Measurements from ENCODE around the gene ALPL.

The ALPL gene

DNA sequence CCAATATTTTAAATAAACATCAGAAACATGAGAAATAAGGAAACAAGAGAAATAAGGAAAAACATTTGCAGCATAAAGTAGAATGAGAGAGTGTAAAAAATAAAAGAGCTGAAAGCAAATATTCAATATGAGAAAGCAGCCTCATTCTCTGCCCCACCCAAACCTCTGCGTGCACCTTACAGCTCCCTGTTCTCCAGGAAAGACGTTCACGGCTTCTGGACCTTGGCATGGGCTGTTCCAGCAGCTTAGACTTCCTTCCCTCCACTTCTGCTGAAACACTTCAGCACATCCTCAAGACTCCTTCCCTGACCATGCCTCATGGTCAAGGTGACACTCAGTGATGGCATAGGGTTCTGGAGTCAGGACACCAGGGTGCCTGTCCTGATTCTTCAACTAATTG is 23.3 kb downstream of the ALPL start:
- DNase-seq: no peak

DNA sequence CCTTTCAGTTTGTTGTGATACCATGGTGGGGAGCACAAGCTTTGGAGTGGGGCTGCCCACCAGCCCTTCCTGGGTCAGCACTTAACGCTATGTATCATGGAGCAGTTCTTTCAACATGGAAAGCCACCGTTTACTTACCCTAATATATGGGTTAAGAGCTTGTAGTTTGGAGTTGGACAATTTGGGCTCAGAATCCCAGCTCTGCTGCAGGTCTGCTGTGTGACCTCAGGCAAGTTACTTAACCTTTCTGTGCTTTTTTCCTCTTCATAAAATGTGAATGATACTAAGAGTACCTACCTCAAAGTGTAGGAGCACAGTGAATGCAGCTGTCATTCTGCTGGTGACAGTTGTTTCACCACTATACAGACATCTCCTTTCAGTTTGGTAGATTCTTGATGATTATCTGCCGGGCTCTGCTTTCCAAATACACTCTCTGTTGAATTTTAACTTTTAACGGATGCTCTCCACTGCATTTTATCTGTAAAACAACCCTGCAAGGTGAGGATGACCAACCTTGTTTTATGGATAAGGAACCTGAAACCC is 23.8 kb downstream of the ALPL start:
- DNase-seq: no peak

DNA sequence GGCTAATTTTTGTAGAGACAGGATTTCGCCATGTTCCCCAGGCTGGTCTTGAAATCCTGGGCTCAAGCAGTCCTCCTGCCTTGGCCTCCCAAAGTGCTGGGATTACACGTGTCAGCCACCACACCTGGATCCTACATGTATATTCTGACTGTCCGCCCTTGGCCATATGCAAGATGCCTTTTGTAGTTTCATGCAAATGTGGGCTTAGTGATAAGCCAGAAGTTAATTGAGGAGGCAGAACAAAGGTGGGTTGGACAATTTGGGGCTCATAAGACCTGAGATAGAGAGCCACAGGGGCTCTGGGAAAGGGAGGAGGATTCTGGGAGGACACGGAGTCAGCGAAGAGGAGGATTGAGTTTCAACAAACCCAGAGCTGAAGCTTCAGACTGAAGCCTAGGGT is 24.9 kb downstream of the ALPL start:
- DNase-seq: no peak

DNA sequence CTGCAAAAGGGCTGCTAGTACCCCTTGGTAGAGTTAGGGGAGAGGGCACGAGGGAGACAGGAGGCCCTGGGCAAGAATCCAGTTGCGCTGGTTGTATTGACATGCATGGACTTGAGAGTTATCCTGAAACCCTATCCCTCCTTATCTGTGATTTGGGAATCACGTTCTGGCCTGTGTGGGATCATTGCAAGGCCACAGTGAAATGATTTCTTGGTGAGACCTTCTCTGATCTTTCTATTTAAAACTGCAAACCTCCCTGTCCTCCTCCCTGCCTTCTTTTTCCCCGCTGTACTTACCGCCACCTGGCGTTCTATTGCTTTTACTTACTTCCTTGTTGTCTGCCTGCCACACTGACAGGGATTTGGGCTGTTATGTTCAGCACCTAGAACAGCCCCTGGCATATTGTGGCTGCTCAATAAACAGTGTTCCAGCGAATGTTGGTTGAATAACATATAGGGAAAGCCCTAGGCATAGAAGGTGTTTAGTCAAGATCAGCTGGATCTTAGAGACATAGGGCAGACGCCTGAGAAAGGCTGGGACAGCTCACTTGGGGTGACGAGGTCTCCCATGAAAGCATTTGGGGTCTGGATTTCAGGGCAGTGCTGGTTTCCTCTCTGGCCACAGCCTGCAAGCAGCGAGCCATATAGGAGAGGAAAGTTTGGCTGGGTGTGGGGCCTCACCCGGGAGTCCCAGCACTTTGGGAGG is 25.6 kb downstream of the ALPL start:
- peak; percentile 77 for DNase-seq

DNA sequence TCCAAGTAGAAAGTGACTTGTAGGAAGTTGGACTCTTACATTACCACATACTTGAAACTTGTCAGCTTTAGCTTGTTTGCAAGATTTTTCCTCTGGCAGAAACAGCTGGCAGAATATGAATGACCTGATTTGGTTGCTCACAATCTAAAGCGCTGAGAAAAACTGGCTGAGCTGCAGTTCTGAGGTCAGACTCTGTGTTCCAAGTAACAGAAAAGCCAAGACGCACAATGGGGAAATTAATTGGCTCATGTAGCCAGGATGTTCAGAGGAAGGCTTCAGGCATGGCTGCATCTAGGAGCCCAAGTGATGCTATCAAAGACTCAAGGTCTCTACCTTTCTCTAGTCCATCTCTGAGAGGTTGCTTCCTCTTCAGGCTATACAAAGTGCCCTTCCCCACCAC is 27.0 kb downstream of the ALPL start:
- DNase-seq: no peak

DNA sequence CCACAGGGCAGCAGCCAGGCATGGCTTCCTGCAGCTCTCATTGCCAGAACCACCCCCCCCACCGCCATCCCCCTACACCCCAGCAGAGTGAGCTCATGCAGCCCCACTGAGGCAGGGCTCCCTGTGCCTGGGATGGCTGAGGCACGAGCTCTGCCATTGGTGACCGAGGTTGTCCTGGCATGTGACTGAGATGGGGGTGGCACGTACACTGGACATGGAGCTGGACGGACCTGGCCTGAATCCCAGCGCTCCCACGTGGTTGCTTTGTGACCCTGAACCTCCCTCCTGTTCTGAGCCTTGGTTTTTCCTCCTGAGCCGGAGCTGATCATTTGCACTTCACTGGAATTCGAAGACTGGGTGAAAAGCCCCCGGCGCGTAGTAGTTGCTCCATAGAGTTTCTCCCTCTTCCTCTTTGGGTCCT is 28.3 kb downstream of the ALPL start:
- DNase-seq: no peak

DNA sequence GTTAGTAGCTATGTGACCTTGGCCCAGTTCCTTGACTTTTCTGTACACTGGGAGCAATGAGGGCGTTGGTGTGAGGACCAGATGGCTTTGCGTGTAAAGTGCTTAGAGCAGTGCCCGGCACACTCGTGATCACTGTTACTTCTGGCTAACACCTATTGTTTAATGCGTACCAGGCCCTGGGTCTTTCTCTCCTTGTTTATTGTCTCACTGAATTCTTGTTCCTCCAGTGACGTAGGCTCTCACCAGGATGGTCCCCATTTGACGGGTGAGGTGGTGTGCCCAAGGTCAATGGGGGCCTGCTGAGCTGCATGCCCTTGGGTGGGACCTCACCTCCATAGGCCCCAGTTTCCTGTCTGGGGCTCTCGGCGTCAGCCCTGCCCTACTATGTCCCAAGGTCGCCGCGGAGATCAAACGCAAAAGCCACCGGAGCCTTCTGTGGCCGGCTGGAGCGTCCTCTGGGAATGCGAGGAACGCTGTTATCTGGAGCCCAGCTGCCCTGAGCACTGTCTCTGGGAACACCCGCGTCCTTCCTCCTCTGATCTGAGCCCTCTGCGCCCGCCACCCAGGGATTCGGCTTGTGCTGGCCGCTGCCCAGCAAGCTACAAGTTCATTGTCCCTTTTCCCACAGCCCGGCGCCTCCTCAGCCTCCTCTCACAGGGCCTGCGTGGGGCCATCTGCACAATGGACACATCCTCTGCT is 28.9 kb downstream of the ALPL start:
- no peak for DNase-seq

DNA sequence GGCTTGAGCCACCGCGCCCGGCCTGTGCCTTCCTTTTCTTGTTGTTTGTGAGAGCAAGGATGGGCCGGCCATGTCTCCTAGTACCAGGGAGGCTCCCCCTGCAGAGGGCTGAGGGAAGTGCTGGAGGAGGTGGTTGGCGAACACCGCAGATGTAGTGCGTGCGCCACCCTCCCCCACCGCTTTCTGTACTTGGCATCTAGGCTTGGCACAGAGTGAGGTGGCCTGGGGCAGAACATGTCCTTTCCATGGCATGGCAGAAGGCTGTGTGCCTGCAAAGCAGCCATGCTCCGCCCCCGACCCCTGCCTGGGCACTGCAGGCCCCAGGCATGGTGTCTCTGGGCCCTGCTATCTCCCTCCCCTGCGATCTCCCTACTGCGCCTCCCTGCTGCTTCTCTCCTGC is 30.7 kb downstream of the ALPL start:
- peak; percentile 52 for DNase-seq

DNA sequence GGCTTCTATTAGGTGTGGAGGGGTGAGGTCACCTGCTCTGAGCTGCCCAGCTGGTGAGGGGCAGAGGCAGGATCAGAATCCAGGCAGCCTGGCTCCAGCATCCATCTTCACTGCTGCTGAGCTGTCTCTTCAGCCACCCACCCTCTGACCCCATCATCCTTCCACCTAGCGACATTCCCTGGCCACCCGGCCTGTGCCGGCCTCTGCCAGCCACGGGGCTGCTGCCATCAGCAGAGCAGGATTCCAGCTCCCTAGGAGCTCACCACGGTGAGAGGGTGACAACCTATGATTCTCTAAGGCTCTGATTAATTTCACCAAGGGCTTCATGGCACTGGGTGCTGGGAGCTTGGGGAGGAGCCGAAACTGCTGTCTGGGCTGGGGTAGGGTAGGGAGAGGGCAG is 32.1 kb downstream of the ALPL start:
- DNase-seq: no peak

DNA sequence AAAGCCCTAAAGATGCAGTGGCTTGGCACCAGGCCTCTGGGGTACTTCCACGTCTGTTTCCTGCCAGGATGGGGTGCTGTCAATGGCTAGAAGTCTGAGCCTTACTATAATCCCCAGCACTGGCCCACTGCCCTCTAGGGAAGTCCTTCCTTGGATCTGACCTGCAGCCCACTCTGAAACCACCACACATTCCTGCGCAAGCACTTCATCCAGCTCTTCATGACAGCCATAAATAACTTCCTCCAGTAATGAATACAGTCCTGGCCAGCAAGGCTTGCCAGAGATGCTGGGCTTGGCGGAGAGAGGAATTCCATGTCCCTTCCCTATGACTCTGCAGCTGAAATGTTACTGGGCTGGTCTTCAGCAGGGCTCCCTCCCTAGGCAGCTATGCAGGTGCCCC is 32.6 kb downstream of the ALPL start:
- DNase-seq: no peak

DNA sequence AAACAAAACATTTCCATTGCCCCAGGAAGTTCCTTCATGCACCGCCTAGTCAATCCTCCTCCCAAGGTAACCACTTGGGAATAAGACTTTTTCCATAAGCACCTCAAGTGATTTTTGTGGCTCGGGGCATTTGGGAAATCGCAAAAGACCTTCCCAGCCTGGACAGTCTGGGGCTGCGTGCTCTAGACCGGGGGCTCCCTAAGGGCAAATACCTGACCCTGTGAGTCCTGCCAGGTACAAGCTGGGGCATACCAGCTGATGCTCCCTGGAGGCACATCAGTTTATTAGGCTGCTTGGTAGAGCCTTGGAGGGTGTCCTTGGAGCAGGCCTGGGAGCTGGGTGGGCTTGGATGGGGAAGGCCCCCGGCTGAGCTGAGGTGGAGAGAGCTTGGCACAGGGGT is 34.4 kb downstream of the ALPL start:
- no peak for DNase-seq

DNA sequence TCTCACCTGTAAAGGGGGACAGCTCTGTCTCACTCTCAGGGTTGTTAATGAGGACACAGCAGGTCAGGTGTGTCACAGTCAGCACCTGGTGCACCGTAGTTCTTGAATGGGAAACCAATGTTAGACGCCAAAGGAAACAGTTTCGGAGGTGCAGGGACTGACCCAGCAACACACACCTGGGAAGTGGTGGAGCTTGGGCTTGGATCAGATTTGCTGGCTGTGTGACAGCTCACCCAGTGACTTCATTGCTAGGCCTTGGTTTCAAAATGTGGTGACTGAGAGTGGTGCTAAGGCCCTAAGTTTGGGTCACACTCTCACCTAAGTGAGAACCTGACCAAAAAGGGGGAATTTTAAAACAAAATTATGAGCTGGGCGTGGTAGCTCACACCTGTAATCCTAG is 34.9 kb downstream of the ALPL start:
- DNase-seq: no peak

DNA sequence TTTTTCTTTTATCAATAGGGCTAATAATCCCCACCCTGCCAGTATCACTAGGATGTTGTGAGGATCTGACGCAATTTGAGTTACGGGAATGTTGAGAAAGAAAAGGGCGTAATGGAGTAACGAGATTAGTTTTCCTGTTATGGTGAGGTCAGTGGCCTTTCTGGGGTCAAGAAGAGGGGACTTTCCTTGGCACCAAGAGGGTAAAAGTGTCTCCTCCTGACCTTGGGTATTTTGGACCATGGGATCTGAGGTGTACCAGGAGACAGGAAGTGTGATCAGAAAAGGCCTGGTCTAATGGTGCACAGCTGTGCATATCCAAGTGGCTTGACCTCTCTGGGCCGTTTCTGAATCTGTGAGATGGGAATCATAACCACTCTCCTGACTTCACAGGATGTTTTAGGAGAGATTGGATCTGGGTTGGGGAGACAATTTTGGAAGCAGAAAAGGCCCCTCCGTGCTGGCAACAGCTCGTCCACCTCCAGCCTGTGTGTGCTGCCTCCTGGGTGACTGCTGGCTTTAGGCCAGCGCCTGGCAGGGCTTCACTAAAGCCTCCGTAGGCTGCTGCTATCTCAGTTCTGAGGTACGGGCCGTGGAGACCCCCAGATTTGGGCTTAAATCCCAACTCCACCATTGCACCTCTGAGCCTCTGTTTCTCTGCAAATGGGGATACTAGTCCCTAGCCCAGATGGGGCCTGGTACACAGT is 37.1 kb downstream of the ALPL start:
- DNase-seq: no peak

DNA sequence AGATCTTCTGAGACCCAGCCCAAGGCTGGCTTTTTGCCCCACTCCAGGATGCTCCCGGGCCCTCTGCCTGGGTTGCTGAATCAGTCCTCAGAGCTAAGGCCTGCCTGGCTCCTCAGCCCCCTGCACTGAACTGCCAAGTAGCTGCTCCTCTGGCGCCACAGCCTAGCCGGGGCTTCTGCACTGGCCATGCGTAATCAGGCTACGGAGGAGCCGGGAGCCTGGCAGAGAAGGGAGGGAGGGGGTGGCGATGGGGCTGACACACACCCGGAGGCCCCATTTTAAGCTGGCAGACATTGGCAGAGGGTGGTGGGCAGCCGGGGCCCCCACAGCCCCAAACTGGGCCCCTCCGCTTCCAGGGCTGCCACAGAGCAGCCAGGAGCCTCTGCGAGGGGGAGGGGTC is 38.7 kb downstream of the ALPL start:
- DNase-seq: no peak

DNA sequence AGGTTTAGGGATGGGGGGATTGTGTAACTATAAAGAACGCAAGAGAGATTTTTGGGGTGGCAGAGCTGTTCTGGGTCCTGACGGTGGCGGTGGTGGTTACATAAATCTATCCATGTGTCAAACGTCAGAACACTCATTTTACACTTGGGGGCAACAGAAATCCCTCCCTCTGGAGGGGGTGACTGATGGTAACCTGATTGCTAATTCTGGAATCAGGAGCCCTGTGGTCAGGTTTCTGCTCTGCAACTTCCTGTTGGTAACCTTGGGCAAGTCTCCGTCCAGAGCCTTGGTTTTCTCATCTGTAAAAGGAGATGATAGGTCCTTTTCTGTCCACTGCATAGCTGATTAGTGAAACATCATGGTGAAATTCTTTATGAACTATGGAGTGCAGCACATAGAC is 40.9 kb downstream of the ALPL start:
- peak; percentile 27 for DNase-seq

DNA sequence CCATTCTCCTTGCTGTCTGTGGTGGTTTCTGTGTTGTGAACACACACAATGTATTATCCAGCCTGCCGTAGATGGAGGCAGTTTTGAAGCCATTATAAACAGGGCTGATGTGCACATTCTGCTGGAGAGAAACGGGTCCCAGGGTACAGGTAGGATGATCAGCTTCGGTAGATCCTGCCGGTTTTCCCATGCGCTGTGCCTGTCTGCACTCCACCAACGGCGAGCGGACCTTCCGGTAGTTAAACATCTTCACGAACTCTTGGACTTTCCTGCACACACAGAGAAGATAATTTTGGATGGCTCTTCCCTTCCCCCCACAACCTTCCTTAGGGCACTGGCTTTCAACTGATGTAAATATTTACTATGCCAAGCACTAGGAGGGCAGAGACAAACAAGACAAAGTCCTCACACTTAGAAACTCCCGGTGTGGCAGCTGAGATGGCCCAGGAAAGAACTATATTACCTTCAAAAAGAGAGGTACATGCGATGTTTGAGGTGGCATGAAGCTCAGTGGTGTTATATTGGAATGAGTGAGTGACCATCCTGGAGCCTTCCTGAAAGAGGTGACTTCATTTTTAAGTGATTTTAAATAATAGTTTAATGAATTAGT is 41.7 kb downstream of the ALPL start:
- peak; percentile 68 for DNase-seq

DNA sequence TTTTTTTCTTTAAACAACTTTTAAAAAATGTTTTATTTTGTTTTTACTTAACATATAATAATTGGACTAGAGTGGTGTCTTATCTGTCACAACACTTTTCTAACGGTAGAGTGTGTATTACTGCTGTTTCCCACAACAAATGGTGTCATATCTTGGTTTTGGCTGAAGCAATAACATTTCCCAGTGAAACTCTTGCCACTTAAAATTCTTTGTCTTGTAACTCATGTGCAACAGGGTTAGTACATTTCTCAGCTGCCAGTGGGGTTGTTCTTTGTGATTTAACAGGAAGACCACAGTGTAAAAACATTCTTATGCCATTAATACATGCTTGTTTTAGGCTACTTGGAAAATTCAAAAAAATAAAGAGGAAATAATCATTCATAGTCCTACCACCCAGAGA is 43.5 kb downstream of the ALPL start:
- DNase-seq: no peak

DNA sequence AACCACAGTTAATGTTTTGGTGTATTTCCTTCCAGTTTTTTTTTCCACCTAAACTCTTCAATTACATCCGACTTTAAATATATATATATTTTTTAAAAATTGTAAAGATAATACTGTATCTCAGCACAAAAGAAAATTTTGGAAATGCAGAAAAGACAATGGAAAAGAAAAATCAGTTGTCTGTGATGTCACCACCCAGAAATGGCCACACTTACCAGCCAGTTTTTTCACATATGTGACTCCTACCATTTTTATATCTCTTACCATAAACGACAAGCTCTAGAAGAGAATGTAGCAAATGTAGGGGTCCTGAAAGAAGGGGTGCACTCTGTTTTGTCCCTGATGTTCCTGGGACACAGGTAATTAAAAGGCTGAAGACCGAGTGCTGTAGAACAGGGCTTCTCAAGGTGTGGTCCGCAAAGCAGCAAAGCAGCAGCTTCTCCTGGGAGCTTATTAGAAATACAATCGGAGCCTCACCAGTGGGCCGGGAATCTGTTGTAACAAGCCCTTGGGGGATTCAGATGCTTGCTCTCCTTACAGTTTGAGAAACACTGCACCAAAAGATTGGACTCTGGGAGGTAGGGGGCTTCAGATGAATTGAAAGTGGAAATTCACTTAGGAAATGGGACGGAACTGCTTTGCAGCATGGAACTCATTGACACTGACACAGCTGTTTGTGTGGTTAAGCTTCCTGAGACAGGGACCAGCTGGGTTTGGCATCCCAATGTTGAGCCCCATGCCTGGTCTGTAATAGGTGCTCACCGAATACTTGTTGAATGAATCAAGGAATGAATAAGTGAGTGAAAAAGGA is 44.1 kb downstream of the ALPL start:
- no peak for DNase-seq

DNA sequence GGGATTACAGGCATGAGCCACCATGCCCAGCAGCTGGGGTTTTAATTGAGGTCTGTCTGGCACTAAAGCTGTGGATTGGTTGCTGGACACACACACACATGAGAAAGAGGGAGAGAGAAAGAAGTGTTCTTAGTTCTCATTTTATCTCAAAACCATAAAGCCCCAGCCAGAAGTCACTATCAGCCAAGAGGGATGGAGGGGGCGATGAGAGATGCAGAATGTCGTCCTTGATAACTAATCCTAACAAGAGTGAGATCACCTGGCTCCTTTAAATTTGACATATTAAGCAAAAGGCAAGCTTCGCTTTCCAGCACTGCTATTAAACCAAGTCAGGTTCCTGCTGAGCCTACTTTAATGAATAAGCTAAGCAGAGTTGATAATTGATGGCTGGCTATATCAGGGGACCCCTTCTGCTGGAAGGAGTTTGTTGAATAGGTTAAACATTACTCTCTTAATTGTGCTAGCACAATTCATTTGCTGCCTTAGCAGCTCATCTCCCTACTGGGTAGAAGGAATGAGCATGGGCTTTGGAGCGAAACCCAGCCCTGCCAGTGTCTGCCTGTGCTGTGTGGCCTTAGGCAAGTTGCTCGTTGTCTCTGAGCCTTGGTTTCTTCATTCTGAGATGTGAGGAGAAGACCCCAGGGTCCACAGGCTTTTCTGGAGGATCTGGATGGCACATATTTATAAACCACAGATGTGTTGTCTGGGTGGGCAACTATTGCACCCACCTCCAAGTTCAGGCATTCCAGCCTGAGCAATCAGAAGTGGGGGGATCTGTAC is 50.8 kb downstream of the ALPL start:
- DNase-seq: no peak

DNA sequence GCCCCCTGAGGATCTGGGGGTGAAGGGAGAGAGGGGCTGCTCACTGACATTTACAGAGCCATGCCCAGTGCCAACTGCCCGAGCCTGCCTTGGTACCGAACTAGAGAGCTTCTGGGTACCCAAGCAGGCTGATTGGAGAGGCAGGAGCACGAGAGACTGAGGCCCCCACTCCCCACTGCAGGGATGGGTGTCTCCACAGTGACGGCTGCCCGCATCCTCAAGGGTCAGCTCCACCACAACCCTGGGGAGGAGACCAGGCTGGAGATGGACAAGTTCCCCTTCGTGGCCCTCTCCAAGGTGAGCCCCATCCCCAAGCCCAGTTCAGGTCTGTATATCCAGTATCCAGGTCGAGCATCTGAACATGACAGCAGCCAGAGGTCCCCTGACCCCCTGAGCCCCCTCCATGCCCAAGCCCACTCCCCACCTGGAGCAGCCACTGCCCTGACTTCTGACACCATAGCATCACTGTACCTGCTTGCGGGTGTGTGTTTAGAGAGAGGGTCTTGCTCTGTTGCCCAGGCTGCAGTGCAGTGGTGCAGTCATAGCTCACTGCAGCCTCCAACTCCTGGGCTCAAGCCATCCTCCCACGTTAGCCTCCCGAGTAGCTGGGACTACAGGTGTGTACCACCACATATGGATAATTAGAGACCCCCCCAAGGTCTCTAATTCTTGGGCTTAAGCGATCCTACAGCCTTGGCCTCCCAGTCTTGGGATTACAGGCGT is 51.9 kb downstream of the ALPL start:
- no peak for DNase-seq

DNA sequence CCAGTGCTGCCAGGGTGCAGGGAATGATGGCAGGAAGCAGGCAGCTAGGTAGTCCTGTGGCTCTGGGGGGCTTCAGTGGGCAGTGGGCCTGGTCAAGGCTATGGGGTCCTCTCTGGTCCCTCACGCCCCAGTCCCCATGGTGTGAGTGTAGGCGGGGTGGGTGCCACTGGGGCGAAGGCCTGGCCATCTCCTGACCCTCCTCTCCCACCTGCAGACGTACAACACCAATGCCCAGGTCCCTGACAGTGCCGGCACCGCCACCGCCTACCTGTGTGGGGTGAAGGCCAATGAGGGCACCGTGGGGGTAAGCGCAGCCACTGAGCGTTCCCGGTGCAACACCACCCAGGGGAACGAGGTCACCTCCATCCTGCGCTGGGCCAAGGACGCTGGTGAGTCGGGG is 53.7 kb downstream of the ALPL start:
- no peak for DNase-seq
